ENCODE results near the gene DUSP2. TPM values are rescaled to one million over a fixed set of nuclear protein-coding genes. Genes with fewer than 3 reads are reported as not detected.

Gene DUSP2, protein sequence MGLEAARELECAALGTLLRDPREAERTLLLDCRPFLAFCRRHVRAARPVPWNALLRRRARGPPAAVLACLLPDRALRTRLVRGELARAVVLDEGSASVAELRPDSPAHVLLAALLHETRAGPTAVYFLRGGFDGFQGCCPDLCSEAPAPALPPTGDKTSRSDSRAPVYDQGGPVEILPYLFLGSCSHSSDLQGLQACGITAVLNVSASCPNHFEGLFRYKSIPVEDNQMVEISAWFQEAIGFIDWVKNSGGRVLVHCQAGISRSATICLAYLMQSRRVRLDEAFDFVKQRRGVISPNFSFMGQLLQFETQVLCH
- polyA plus RNA-seq (2013): 4.0 and 4.5 TPM in 2 replicates

DNA sequence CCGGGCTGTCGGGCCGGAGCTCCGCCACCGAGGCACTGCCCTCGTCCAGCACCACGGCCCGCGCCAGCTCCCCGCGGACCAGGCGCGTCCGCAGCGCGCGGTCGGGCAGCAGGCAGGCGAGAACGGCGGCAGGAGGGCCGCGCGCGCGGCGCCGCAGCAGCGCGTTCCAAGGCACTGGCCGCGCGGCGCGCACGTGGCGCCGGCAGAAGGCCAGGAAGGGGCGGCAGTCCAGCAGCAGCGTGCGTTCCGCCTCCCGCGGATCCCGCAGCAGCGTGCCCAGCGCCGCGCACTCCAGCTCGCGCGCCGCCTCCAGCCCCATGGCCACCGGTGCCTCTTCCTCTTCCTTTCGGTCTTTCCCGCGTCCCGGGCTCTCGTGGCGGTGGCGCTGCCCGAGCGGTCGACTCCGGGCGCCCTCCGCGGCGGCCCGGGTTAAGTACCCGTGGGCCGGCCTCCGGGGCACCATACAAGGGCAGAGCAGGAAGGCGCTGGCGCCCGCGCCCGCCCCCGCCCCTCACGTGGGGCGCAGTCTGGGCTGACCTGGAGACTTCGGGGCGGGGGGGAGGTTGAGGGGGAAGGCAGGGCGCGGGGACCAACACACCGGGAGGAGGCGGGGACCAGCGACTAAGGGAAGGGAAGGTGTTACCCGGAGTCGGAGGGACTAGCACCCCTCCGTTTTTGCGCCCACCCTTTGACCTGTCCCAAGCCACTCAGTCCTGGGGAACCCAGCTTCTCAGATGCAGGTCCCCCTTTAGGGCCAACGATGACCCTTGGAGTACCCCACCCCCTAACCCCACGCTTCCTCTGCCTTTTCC lies at the start of gene DUSP2:
Gene DUSP2 (minus strand): TSS at position 405 of the 812 bp plus-strand sequence. CDS start 86 bp downstream, at position 319.
- peak within 1 kb of the TSS; percentile 75 for H3K14ac ChIP-seq (ENCODE audit: low read length)
- peak; percentile 29 to 45 for DNase-seq
- peaks cover 24% of the 10 kb centered on the region for H3K79me1 ChIP-seq (ENCODE audit: low read length)
- H4K91ac ChIP-seq (ENCODE audit: low read depth, low read length): peak within 1 kb of the TSS; percentile 85
- no peaks in the 10 kb centered on the region for H3K27me3 ChIP-seq (ENCODE audit: insufficient read depth, low read length)
- H3K9me3 ChIP-seq (ENCODE audit: insufficient read depth, low read depth, low read length): no peaks in the 10 kb centered on the region
- H2BK120ac ChIP-seq (ENCODE audit: insufficient read depth, low read length, poor library complexity): peak within 1 kb of the TSS; percentile 43
- H3K9ac ChIP-seq (ENCODE audit: low read length): peak within 1 kb of the TSS; percentile 1
- peak within 1 kb of the TSS; percentile 62 for H3K27ac ChIP-seq (ENCODE audit: low read depth, low read length)
- no CpG with 5 or more reads among the region's 94 CpGs for WGBS (ENCODE audit: extremely low coverage, insufficient coverage, insufficient read length)
- H3K18ac ChIP-seq (ENCODE audit: low read length): peak within 1 kb of the TSS; percentile 70
- peak within 1 kb of the TSS; percentile 72 for H3K4me3 ChIP-seq (ENCODE audit: low read depth, low read length)
- H3K4me1 ChIP-seq (ENCODE audit: control insufficient read depth in 1 of 2, insufficient read depth in 2 of 2, low read length in 2 of 2): peaks cover 50 to 52% of the 10 kb centered on the region in 2 experiments
- peak within 1 kb of the TSS; percentile 75 for H4K8ac ChIP-seq (ENCODE audit: low read depth, low read length)
- H2BK12ac ChIP-seq (ENCODE audit: low read length): peak within 1 kb of the TSS; percentile 60
- no peak within 1 kb of the TSS for H3K23ac ChIP-seq (ENCODE audit: low read length)
- peaks cover 10% of the 10 kb centered on the region for H3K79me2 ChIP-seq (ENCODE audit: control insufficient read depth, insufficient read depth, low read length, poor library complexity)
- peak within 1 kb of the TSS; percentile 67 for H2AFZ ChIP-seq (ENCODE audit: insufficient read depth, low read length, poor library complexity)
- H2BK5ac ChIP-seq (ENCODE audit: low read depth, low read length, poor library complexity): peak within 1 kb of the TSS; percentile 65
- H4K12ac ChIP-seq (ENCODE audit: low read depth, low read length): peak within 1 kb of the TSS; percentile 31
- peak within 1 kb of the TSS; percentile 79 for H3K4me2 ChIP-seq (ENCODE audit: low read length)
- H2AK5ac ChIP-seq (ENCODE audit: low read length): peak within 1 kb of the TSS; percentile 50
- H3K36me3 ChIP-seq (ENCODE audit: control insufficient read depth in 1 of 2, insufficient read depth in 2 of 2, low read length in 2 of 2): peaks cover 0 to 2% of the 10 kb centered on the region in 2 experiments
- H3K4ac ChIP-seq (ENCODE audit: low read depth, low read length): peak within 1 kb of the TSS; percentile 41

DNA sequence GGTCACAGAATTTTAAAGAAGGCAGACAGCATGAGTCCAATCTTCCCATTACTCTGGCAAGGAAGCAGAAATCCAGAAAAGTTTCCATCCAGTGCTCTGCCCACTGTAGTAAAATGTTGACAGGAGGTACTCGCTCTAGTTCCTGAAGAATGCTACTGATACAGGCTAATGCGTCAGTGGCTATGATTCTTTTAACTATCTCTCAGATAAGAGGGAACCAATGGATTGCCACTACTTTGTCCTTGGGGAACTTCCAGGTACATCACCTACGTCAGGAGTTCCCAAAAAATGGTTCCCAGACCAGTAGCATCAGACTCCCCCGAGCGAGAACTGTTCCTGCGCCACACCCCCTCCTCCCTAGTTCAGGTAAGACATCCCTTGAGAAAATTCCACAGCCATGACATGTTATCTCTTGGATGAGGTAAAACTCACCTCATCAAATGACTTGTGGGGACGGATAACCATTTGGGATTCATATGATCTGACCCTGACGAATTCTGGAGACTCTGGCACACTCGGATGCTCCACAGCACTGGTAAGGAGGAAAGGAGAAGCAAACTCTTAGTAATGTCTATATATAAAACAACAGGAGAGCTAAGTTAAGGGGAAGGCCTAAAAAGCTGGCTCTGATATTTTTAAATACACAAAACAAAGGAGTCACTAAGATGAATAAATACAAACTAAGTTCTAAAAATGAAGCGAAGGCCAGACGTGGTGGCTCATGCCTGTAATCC lies 46.9 kb upstream of the DUSP2 start:
- Histone ChIP-seq H3K4me1 (ENCODE audit: control insufficient read depth in 1 of 2, insufficient read depth in 2 of 2, low read length in 2 of 2) (no peaks in the 10 kb centered on the region), H3K79me1 (ENCODE audit: low read length) (no peaks in the 10 kb centered on the region), H2AK5ac (ENCODE audit: low read length) (no peak overlapping the region), H3K27ac (ENCODE audit: low read depth, low read length) (no peak overlapping the region), H2BK120ac (ENCODE audit: insufficient read depth, low read length, poor library complexity) (no peak overlapping the region), H3K14ac (ENCODE audit: low read length) (no peak overlapping the region), H3K36me3 (ENCODE audit: control insufficient read depth in 1 of 2, insufficient read depth in 2 of 2, low read length in 2 of 2) (peaks cover 26 to 44% of the 10 kb centered on the region in 2 experiments), H4K91ac (ENCODE audit: low read depth, low read length) (no peak overlapping the region), H3K4me2 (ENCODE audit: low read length) (no peak overlapping the region), H3K9me3 (ENCODE audit: insufficient read depth, low read depth, low read length) (no peaks in the 10 kb centered on the region), H3K4ac (ENCODE audit: low read depth, low read length) (no peak overlapping the region), H3K9ac (ENCODE audit: low read length) (no peak overlapping the region), H4K12ac (ENCODE audit: low read depth, low read length) (no peak overlapping the region), H3K18ac (ENCODE audit: low read length) (no peak overlapping the region), H4K8ac (ENCODE audit: low read depth, low read length) (no peak overlapping the region), H2BK12ac (ENCODE audit: low read length) (no peak overlapping the region), H2BK5ac (ENCODE audit: low read depth, low read length, poor library complexity) (no peak overlapping the region), H3K23ac (ENCODE audit: low read length) (no peak overlapping the region), H3K27me3 (ENCODE audit: insufficient read depth, low read length) (no peaks in the 10 kb centered on the region), H3K79me2 (ENCODE audit: control insufficient read depth, insufficient read depth, low read length, poor library complexity) (no peaks in the 10 kb centered on the region), H2AFZ (ENCODE audit: insufficient read depth, low read length, poor library complexity) (no peak overlapping the region), H3K4me3 (ENCODE audit: low read depth, low read length) (no peak overlapping the region)
- WGBS (ENCODE audit: extremely low coverage, insufficient coverage, insufficient read length): no CpG with 5 or more reads among the region's 11 CpGs
- DNase-seq: no peak

DNA sequence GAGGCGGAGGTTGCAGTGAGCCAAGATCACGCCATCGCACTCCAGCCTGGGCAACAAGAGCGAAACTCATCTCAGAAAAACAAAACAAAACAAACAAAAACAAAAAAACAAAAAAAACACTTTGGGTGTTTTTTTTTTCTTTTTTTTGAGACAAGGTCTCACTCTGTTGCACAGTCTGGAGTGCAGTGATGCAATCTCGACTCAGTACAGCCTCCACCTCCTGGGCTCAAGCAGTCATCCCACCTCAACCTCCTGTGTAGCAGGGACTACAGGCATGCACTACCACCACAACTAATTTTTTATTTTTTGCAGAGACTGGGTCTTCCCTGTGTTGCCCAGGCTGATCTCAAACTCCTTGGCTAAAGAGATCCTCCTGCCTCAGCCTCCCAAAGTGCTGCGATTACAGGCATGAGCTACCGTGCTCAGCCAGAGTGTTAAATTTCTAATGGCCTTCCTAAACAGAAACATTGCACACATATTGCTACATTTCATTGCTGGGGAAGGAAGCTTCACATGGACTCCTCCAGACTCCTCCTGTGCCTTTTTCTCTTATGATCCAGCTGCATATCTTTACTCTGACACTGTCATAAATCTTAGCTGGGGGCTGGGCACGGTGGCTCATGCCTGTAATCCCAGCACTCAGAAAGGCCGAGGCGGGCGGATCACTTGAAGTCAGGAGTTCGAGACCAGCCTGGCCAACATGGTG lies 43.7 kb upstream of the DUSP2 start:
- no peak overlapping the region for H2BK5ac ChIP-seq (ENCODE audit: low read depth, low read length, poor library complexity)
- no peaks in the 10 kb centered on the region for H3K79me2 ChIP-seq (ENCODE audit: control insufficient read depth, insufficient read depth, low read length, poor library complexity)
- no peak overlapping the region for H3K18ac ChIP-seq (ENCODE audit: low read length)
- no peak overlapping the region for H3K23ac ChIP-seq (ENCODE audit: low read length)
- H3K27me3 ChIP-seq (ENCODE audit: insufficient read depth, low read length): no peaks in the 10 kb centered on the region
- H3K36me3 ChIP-seq (ENCODE audit: control insufficient read depth in 1 of 2, insufficient read depth in 2 of 2, low read length in 2 of 2): peaks cover 34 to 58% of the 10 kb centered on the region in 2 experiments
- no peaks in the 10 kb centered on the region for H3K4me1 ChIP-seq (ENCODE audit: control insufficient read depth in 1 of 2, insufficient read depth in 2 of 2, low read length in 2 of 2)
- H4K8ac ChIP-seq (ENCODE audit: low read depth, low read length): no peak overlapping the region
- no peak overlapping the region for H3K27ac ChIP-seq (ENCODE audit: low read depth, low read length)
- DNase-seq: peak in 1 of 2 donors; percentile 26
- H3K4ac ChIP-seq (ENCODE audit: low read depth, low read length): no peak overlapping the region
- no peak overlapping the region for H2BK12ac ChIP-seq (ENCODE audit: low read length)
- H2AFZ ChIP-seq (ENCODE audit: insufficient read depth, low read length, poor library complexity): no peak overlapping the region
- H3K9me3 ChIP-seq (ENCODE audit: insufficient read depth, low read depth, low read length): peaks cover 3% of the 10 kb centered on the region
- H3K79me1 ChIP-seq (ENCODE audit: low read length): no peaks in the 10 kb centered on the region
- WGBS (ENCODE audit: extremely low coverage, insufficient coverage, insufficient read length): no CpG with 5 or more reads among the region's 12 CpGs
- no peak overlapping the region for H3K9ac ChIP-seq (ENCODE audit: low read length)
- no peak overlapping the region for H4K12ac ChIP-seq (ENCODE audit: low read depth, low read length)
- no peak overlapping the region for H3K4me2 ChIP-seq (ENCODE audit: low read length)
- no peak overlapping the region for H2BK120ac ChIP-seq (ENCODE audit: insufficient read depth, low read length, poor library complexity)
- no peak overlapping the region for H3K14ac ChIP-seq (ENCODE audit: low read length)
- no peak overlapping the region for H2AK5ac ChIP-seq (ENCODE audit: low read length)
- H4K91ac ChIP-seq (ENCODE audit: low read depth, low read length): no peak overlapping the region
- no peak overlapping the region for H3K4me3 ChIP-seq (ENCODE audit: low read depth, low read length)

DNA sequence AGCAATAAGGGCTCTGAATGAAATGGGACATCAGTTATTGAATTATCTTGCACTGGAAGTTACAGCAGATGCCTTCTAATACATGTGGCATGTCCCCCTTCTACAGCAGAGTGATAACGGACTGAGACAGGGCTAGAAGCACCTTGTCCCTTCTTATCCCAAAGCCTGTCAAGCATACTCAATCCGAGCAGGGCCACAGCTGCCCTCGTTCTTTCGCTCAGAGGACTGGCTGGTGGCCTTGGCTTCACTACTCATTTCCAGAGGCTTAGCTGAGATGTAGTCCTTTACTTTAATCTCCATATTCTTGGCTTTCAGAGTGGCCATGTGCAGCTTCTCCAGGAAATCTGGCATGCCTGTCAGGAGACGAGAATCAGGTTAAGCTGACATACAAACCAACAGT lies 41.3 kb upstream of the DUSP2 start:
- Histone ChIP-seq H3K27me3 (ENCODE audit: insufficient read depth, low read length) (no peaks in the 10 kb centered on the region), H4K91ac (ENCODE audit: low read depth, low read length) (no peak overlapping the region), H3K79me2 (ENCODE audit: control insufficient read depth, insufficient read depth, low read length, poor library complexity) (no peaks in the 10 kb centered on the region), H4K8ac (ENCODE audit: low read depth, low read length) (no peak overlapping the region), H3K27ac (ENCODE audit: low read depth, low read length) (no peak overlapping the region), H3K4ac (ENCODE audit: low read depth, low read length) (no peak overlapping the region), H2BK120ac (ENCODE audit: insufficient read depth, low read length, poor library complexity) (no peak overlapping the region), H4K12ac (ENCODE audit: low read depth, low read length) (no peak overlapping the region), H3K23ac (ENCODE audit: low read length) (no peak overlapping the region), H2AFZ (ENCODE audit: insufficient read depth, low read length, poor library complexity) (no peak overlapping the region), H3K9me3 (ENCODE audit: insufficient read depth, low read depth, low read length) (peaks cover 3% of the 10 kb centered on the region), H3K18ac (ENCODE audit: low read length) (no peak overlapping the region), H3K79me1 (ENCODE audit: low read length) (no peaks in the 10 kb centered on the region), H3K36me3 (ENCODE audit: control insufficient read depth in 1 of 2, insufficient read depth in 2 of 2, low read length in 2 of 2) (peaks cover 28 to 43% of the 10 kb centered on the region in 2 experiments), H2AK5ac (ENCODE audit: low read length) (no peak overlapping the region), H3K4me2 (ENCODE audit: low read length) (no peak overlapping the region), H2BK5ac (ENCODE audit: low read depth, low read length, poor library complexity) (no peak overlapping the region), H3K4me1 (ENCODE audit: control insufficient read depth in 1 of 2, insufficient read depth in 2 of 2, low read length in 2 of 2) (no peaks in the 10 kb centered on the region), H2BK12ac (ENCODE audit: low read length) (no peak overlapping the region), H3K4me3 (ENCODE audit: low read depth, low read length) (no peak overlapping the region), H3K9ac (ENCODE audit: low read length) (no peak overlapping the region), H3K14ac (ENCODE audit: low read length) (no peak overlapping the region)
- no peak for DNase-seq
- no CpG with 5 or more reads among the region's 5 CpGs for WGBS (ENCODE audit: extremely low coverage, insufficient coverage, insufficient read length)
